Peyer's patch (tissue), 4 donors: ENCODE results near the gene CEP83. TPM values are rescaled to one million over a fixed set of nuclear protein-coding genes. Genes with fewer than 3 reads are reported as not detected.
A peak's percentile ranks its signal among the peaks of the same experiment; 100 is the strongest.
"Not testable (repeated sequence)": the region's sequence is repeated elsewhere in the genome, so short reads cannot be mapped to it uniquely, and the experiment has no call there.

ENCODE experiments used
- DNase-seq, 3 donors: peaks; one replicate each; pipeline ENCODE4 v3.0.0-alpha.2; 2017 to 2019
- H3K27ac ChIP-seq, 4 donors: fragments of 200-600 bp; sonication (generic); one replicate each; pipeline ENCODE4 v1.5.1; 2016 to 2019
- H3K27me3 ChIP-seq, 2 donors: fragments of 200-600 bp; sonication (generic); one replicate each; pipeline ENCODE4 v1.5.1; 2019
- H3K36me3 ChIP-seq, 3 donors: fragments of 200-600 bp; sonication (generic); one replicate each; pipeline ENCODE4 v1.5.1; 2016 to 2019
- H3K4me1 ChIP-seq, 4 donors: fragments of 200-600 bp; sonication (generic); one replicate each; pipeline ENCODE4 v1.5.1; 2016 to 2019
- H3K4me3 ChIP-seq, 4 donors: fragments of 200-600 bp; sonication (generic); 1 replicate in 3 of 4; 2 replicates in 1 of 4; pipeline ENCODE4 v1.5.1; 2016 to 2019; ENCODE audit warnings: mild to moderate bottlenecking in 1 of 4
- H3K9me3 ChIP-seq, 4 donors: fragments of 200-600 bp; sonication (generic); one replicate each; pipeline ENCODE4 v1.5.1; 2016 to 2019; ENCODE audit warnings: mild to moderate bottlenecking in 1 of 4
- POLR2A ChIP-seq, 2 donors: fragments of 450-650 bp; IDR thresholded peaks; one replicate each; pipeline ENCODE4 v1.5.1; 2017; ENCODE audit warnings: antibody characterized with exemption in 2 of 2, mild to moderate bottlenecking in 2 of 2, moderate library complexity in 2 of 2
- total RNA-seq, 4 donors: library from RNA; depleted of rRNA; stranded (reverse); fragments of >200 nt; gene quantifications; one replicate each; pipeline ENCODE4 v1.1.0, GENCODE V29; 2016
- TF ChIP-seq, protein P1 (sequence below), 6 experiments: fragments of 450-650 bp in 4 of 6; fragments of 200-600 bp in 2 of 6; sonication (generic) in 1 of 6; IDR thresholded peaks; one replicate each; pipeline ENCODE4 v1.5.1; 2017 to 2019; ENCODE audit warnings: antibody characterized with exemption in 6 of 6, mild to moderate bottlenecking in 3 of 6, moderate library complexity in 1 of 6

The CEP83 gene
- total RNA-seq, 4 donors from 2014 or later, result 7.2 to 69.3 (median 17.4) TPM

DNA sequence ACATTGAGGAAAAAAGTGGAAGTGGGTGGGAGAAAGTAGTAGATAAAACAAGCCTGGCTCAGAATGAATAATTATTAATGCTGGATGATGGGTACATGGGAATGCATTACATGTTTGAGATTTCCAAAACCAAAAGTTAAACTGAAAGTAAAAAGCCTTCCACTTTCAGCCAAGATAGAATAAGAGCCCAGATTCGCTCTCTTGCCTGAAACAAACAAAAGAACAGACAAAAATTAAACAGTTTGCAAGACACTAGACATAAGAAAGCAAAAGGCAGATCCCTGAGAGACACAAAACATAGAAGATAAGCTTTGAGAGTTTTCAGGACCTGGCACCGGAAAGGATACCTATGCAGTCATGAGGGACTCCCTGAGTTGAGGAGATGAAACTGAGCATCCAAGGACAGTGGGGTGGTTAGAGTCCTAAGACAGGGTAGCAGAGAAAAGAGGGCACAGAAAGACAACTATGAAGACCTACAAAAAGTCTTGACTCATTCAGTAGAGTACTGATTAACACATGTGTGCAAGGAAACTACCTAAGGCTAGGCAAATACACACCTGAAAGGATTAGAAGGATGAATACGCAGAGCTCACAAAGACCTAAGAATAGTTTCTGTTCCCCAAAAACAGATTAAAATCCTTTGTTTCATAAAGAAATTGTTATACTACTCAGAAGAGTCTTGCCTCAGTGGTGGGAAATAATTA is 54.1 kb downstream of the CEP83 start:
- Histone ChIP-seq H3K4me3 (peak overlapping the region in 1 of 4 donors; percentile 17), H3K27ac (peak overlapping the region in 1 of 4 donors; percentile 44), H3K27me3 (no peaks in the 10 kb centered on the region), H3K9me3 (no peaks in the 10 kb centered on the region), H3K4me1 (no peaks in the 10 kb centered on the region), H3K36me3 (no peaks in the 10 kb centered on the region)
- no peak for DNase-seq
- TF ChIP-seq POLR2A (IDR thresholded peaks at IDR 0.05), result no peak
- TF ChIP-seq, protein P1, sequence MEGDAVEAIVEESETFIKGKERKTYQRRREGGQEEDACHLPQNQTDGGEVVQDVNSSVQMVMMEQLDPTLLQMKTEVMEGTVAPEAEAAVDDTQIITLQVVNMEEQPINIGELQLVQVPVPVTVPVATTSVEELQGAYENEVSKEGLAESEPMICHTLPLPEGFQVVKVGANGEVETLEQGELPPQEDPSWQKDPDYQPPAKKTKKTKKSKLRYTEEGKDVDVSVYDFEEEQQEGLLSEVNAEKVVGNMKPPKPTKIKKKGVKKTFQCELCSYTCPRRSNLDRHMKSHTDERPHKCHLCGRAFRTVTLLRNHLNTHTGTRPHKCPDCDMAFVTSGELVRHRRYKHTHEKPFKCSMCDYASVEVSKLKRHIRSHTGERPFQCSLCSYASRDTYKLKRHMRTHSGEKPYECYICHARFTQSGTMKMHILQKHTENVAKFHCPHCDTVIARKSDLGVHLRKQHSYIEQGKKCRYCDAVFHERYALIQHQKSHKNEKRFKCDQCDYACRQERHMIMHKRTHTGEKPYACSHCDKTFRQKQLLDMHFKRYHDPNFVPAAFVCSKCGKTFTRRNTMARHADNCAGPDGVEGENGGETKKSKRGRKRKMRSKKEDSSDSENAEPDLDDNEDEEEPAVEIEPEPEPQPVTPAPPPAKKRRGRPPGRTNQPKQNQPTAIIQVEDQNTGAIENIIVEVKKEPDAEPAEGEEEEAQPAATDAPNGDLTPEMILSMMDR (IDR thresholded peaks at IDR 0.05), result no peak

DNA sequence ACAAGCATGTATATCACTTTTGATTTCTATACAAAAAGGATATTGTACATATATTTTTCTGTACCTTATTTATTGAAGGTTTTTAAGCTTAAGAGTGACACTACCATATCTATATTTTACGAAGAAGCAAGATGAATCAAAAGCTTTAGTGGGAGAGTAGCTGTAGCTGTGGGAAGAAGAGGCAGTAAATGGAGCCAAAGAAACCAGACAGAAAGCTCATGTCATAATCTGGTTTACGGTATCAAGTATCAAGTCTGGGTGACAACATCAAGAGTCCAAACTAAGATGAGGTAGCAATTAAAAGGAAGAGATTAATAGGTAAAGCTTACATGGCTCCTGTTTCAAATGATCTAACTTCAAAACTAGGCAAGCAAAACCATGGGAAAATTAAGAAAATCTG is 54.8 kb downstream of the CEP83 start:
- H3K4me3 ChIP-seq, result no peak overlapping the region
- H3K36me3 ChIP-seq, result no peaks in the 10 kb centered on the region
- no peak for DNase-seq
- no peaks in the 10 kb centered on the region for H3K27me3 ChIP-seq
- H3K27ac ChIP-seq, result peak overlapping the region in 1 of 4 donors; percentile 44
- H3K4me1 ChIP-seq, result no peaks in the 10 kb centered on the region
- TF ChIP-seq, protein P1 (IDR thresholded peaks at IDR 0.05), result no peak
- no peak for TF ChIP-seq POLR2A (IDR thresholded peaks at IDR 0.05)
- no peaks in the 10 kb centered on the region for H3K9me3 ChIP-seq

DNA sequence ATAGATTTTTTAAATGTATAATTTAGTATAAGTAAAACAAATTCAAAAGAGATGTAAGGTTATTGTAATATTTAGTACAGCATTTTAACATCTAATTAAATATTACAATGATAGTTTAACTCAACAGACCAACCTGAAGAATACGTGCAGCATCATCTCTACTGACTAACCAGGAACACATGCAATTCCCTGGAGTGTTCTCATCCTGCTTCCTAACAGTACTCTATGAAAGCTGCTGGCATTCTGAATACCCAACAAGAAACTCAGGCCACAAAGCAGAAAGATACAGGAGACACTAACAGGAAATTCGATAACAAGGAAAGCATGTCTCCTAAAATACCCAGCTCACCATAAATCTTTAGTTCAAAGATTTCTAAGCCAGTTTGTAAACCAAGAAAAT is 58.3 kb downstream of the CEP83 start:
- TF ChIP-seq POLR2A (IDR thresholded peaks at IDR 0.05), result no peak
- TF ChIP-seq, protein P1 (IDR thresholded peaks at IDR 0.05), result no peak
- no peaks in the 10 kb centered on the region for H3K36me3 ChIP-seq
- no peaks in the 10 kb centered on the region for H3K27me3 ChIP-seq
- H3K27ac ChIP-seq, result no peak overlapping the region
- peaks cover 0 to 14% (median 2%) of the 10 kb centered on the region in 4 donors for H3K9me3 ChIP-seq
- DNase-seq, result no peak
- H3K4me3 ChIP-seq, result no peak overlapping the region
- H3K4me1 ChIP-seq, result no peaks in the 10 kb centered on the region

DNA sequence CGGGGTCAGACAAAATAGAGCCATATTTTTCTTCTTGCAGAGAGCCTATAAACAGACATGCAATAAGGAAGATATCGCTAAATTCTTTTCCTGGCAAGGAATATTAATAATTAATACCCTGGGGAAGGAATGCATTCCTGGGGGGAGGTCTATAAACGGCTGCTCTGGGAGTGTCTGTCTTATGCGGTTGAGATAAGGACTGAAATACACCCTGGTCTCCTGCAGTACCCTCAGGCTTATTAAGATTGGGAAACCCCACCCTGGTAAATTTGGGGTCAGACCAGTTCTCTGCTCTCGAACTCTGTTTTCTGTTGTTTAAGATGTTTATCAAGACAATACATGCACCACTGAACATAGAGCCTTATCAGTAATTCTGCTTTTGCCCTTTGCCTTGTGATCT is 61.0 kb downstream of the CEP83 start:
- H3K27ac ChIP-seq, DNase-seq, H3K4me1 ChIP-seq, H3K27me3 ChIP-seq, H3K4me3 ChIP-seq, H3K36me3 ChIP-seq: not testable (repeated sequence)
- peaks cover 0 to 14% (median 2%) of the 10 kb centered on the region in 4 donors for H3K9me3 ChIP-seq

DNA sequence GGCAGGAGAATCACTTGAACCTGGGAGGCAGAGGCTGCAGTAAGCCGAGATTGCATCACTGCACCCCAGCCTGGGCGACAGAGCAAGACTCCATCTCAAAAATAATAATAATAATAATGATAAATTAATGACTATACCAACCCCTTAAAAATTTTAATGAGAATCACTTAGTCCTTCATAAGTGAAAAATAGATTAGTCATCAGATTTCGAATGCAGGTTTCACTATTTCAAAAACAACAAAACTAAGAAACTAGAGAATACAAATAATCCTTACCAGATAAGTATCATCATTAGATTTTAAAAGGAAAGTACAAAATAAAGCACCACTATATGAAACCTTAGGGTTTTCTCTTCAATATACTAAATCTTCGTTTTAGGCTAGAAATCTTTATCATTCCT is 62.3 kb downstream of the CEP83 start:
- H3K27ac ChIP-seq, result no peak overlapping the region
- no peak for TF ChIP-seq POLR2A (IDR thresholded peaks at IDR 0.05)
- TF ChIP-seq, protein P1 (IDR thresholded peaks at IDR 0.05), result no peak

DNA sequence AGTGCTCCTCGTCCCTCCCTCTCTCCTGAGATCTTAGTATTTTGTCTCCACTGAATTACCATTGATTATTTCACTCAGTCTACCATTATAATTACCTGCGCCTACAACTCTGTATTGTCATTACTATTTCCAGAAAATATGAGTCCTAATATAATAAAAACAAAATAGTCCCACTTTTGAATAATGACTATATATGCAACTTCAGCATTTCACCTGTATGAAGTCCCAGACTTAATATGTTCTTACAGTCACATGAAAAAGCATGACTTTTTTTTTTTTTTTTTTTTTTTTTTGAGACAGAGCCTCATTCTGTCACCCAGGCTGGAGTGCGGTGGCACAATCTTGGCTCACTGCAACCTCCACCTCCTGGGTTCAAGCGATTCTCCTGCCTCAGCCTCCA is 63.7 kb downstream of the CEP83 start:
- not testable (repeated sequence) for H3K27me3 ChIP-seq, H3K4me3 ChIP-seq, H3K4me1 ChIP-seq, H3K27ac ChIP-seq, H3K36me3 ChIP-seq, DNase-seq
- H3K9me3 ChIP-seq, result peaks cover 0 to 14% (median 2%) of the 10 kb centered on the region in 4 donors

More for the DNA sequence above, 62.3 kb downstream of the CEP83 start:
- Histone ChIP-seq H3K36me3 (no peaks in the 10 kb centered on the region), H3K9me3 (peaks cover 0 to 14% (median 2%) of the 10 kb centered on the region in 4 donors), H3K4me1 (no peaks in the 10 kb centered on the region), H3K4me3 (no peak overlapping the region), H3K27me3 (no peaks in the 10 kb centered on the region)
- no peak for DNase-seq

DNA sequence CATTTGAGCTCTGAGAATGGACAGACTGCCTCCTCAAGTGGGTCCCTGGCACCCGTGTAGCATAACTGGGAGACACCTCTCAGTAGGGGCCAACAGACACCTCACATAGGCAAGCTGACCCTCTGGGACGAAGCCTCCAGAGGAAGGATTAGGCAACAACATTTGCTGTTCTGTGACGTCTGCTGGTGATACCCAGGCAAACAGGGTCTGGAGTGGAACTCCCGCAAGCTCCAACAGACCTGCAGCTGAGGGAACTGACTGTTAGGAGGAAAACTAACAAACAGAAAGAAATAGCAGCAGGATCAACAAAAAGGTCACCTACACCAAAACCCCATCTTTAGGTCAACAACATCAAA is 69.6 kb downstream of the CEP83 start:
- DNase-seq, result no peak
- H3K36me3 ChIP-seq, result peaks cover 0 to 6% (median 0%) of the 10 kb centered on the region in 3 donors
- H3K9me3 ChIP-seq, result peaks cover 0 to 1% (median 0%) of the 10 kb centered on the region in 4 donors
- no peaks in the 10 kb centered on the region for H3K4me1 ChIP-seq
- TF ChIP-seq, protein P1 (IDR thresholded peaks at IDR 0.05), result no peak
- no peak for TF ChIP-seq POLR2A (IDR thresholded peaks at IDR 0.05)
- no peaks in the 10 kb centered on the region for H3K27me3 ChIP-seq
- H3K4me3 ChIP-seq, result no peak overlapping the region
- H3K27ac ChIP-seq, result no peak overlapping the region

DNA sequence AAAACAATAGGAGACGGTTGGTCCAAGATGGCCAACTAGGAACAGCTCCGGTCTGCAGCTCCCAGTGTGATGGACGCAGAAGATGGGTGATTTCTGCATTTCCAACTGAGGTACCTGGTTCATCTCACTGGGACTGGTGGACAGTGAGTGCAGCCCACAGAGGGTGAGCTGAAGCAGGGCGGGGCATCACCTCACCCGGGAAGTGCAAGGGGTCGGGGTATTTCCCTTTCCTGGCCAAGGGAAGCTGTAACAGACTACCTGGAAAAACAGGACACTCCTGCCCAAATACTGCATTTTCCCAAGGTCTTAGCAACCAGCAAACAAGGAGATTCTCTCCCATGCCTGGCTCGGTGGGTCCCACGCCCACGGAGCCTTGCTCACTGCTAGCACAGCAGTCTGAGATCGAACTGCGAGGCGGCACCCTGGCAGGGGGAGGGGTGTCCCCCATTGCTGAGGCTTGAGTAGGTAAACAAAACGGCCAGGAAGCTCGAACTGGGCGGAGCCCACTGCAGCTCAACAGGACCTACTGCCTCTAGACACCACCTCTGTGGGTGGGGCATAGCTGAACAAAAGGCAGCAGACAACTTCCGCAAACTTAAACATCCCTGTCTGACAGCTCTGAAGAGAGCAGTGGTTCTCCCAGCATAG is 70.1 kb downstream of the CEP83 start:
- not testable (repeated sequence) for H3K27ac ChIP-seq, H3K9me3 ChIP-seq, H3K27me3 ChIP-seq, H3K4me1 ChIP-seq, DNase-seq, H3K4me3 ChIP-seq, H3K36me3 ChIP-seq
